ENCODE measurements around the gene ODAD4.

The ODAD4 gene

DNA sequence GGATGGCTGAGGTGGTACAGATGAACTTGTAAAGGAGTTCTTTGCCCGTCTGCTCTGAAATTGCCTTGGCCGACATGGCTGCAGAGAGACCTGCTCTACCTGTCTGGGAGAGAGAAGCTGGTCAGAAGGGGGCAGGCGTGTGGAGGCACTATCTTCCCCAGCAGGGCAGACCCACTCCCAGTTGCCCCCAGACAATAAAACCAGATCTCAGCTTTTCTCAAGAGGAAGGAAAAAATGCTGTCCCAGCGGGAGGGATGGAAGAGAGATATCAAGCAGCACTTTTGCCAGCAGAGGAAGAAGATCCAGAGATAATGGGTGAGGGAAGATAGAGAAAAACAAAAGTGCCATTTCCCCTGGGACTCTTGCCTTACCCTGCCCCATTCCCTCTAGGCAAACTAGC lies 16.6 kb upstream of the ODAD4 start:
- Histone ChIP-seq H4K20me1 (ENCODE audit: insufficient read depth, low read length) (peaks cover 49% of the 10 kb centered on the region), H3K27ac (ENCODE audit: low read length) (no peak overlapping the region), H3K36me3 (replicated peaks; ENCODE audit: low read depth, low read length) (peaks cover 60% of the 10 kb centered on the region)

DNA sequence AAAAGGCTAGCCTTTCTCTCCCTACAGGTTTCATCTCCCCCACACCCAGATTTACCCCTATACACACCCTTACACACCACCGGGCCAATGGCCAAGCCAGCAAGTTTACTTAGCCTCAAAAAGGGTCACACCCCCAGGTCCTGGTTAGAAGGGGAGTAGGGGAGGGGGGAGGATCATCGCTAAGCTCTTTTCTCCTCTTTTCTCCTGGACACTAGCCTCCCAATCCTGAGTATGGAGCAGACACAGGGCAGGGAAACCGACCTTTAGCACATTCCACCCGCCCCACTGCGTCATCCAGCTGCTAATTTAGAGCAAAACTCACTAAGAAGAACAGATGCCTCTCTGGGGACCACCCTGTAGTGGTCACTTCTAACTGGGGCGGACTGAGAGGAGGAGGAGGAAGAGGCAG lies 16.1 kb upstream of the ODAD4 start:
- no peak for TF ChIP-seq CTCF (IDR thresholded peaks at IDR 0.05; ENCODE audit: low read depth, low read length)
- no peak for TF ChIP-seq EZH2phosphoT487 (IDR thresholded peaks at IDR 0.05; ENCODE audit: low read depth)
- Histone ChIP-seq H3K4me1 (ENCODE audit: low read length) (peaks cover 8% of the 10 kb centered on the region), H3K9ac (ENCODE audit: low read length) (no peak overlapping the region), H3K27ac (ENCODE audit: low read length) (no peak overlapping the region), H3K4me2 (ENCODE audit: low read length) (no peak overlapping the region), H3K9me3 (ENCODE audit: insufficient read depth, low read length) (no peaks in the 10 kb centered on the region), H3K36me3 (replicated peaks; ENCODE audit: low read depth, low read length) (peaks cover 54% of the 10 kb centered on the region), H3K4me3 (ENCODE audit: low read length) (no peak overlapping the region), H4K20me1 (ENCODE audit: insufficient read depth, low read length) (peaks cover 49% of the 10 kb centered on the region), H2AFZ (ENCODE audit: low read depth, low read length) (no peak overlapping the region), H3K27me3 (ENCODE audit: low read depth, low read length) (no peaks in the 10 kb centered on the region), H3K79me2 (ENCODE audit: low read length) (peaks cover 81% of the 10 kb centered on the region)

More for the DNA sequence above, 16.6 kb upstream of the ODAD4 start:
- Histone ChIP-seq H3K27me3 (ENCODE audit: low read depth, low read length) (no peaks in the 10 kb centered on the region), H3K4me3 (ENCODE audit: low read length) (no peak overlapping the region), H3K9me3 (ENCODE audit: insufficient read depth, low read length) (no peaks in the 10 kb centered on the region), H3K4me1 (ENCODE audit: low read length) (peaks cover 7% of the 10 kb centered on the region), H3K79me2 (ENCODE audit: low read length) (peaks cover 81% of the 10 kb centered on the region), H2AFZ (ENCODE audit: low read depth, low read length) (no peak overlapping the region), H3K9ac (ENCODE audit: low read length) (no peak overlapping the region), H3K4me2 (ENCODE audit: low read length) (no peak overlapping the region)
- TF ChIP-seq CTCF (IDR thresholded peaks at IDR 0.05; ENCODE audit: low read depth, low read length) (no peak), EZH2phosphoT487 (IDR thresholded peaks at IDR 0.05; ENCODE audit: low read depth) (no peak)

- Histone ChIP-seq H3K4me3 (ENCODE audit: low read length) (no peak overlapping the region), H3K4me1 (ENCODE audit: low read length) (peaks cover 15% of the 10 kb centered on the region), H2AFZ (ENCODE audit: low read depth, low read length) (no peak overlapping the region), H3K9me3 (ENCODE audit: insufficient read depth, low read length) (no peaks in the 10 kb centered on the region), H4K20me1 (ENCODE audit: insufficient read depth, low read length) (peaks cover 49% of the 10 kb centered on the region), H3K4me2 (ENCODE audit: low read length) (no peak overlapping the region), H3K79me2 (ENCODE audit: low read length) (peaks cover 81% of the 10 kb centered on the region), H3K9ac (ENCODE audit: low read length) (no peak overlapping the region), H3K27me3 (ENCODE audit: low read depth, low read length) (no peaks in the 10 kb centered on the region), H3K27ac (ENCODE audit: low read length) (no peak overlapping the region), H3K36me3 (replicated peaks; ENCODE audit: low read depth, low read length) (peaks cover 49% of the 10 kb centered on the region)
- TF ChIP-seq CTCF (IDR thresholded peaks at IDR 0.05; ENCODE audit: low read depth, low read length): no peak
- no peak for TF ChIP-seq EZH2phosphoT487 (IDR thresholded peaks at IDR 0.05; ENCODE audit: low read depth)
Measured at GRCh38 chr17:41915020-41915419, 15.4 kb upstream of the ODAD4 start.

DNA sequence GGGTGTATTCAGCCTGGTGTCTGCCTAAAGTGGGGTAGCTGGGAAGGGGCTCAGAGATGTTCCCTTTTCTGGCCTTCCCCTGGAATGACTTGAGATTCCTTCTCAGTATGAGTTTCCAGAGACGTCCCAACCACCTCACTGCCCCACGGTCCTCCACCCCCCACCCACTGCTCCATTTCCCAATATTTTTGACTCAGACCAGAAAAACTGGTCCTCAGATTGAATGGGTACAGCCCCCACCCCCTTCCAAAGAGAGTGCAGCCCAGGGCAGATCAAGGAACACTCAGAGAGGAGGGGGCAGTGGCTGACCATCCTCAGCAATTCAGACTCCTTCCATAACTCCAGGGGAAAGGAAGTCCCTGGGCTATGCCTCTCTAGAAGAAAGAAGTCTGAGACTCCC lies 14.9 kb upstream of the ODAD4 start:
- H3K4me2 ChIP-seq (ENCODE audit: low read length): no peak overlapping the region
- H3K4me3 ChIP-seq (ENCODE audit: low read length): no peak overlapping the region
- no peak overlapping the region for H3K9ac ChIP-seq (ENCODE audit: low read length)
- peaks cover 43% of the 10 kb centered on the region for H3K36me3 ChIP-seq (replicated peaks; ENCODE audit: low read depth, low read length)
- H4K20me1 ChIP-seq (ENCODE audit: insufficient read depth, low read length): peaks cover 49% of the 10 kb centered on the region
- peaks cover 16% of the 10 kb centered on the region for H3K4me1 ChIP-seq (ENCODE audit: low read length)
- TF ChIP-seq CTCF (IDR thresholded peaks at IDR 0.05; ENCODE audit: low read depth, low read length): no peak
- TF ChIP-seq EZH2phosphoT487 (IDR thresholded peaks at IDR 0.05; ENCODE audit: low read depth): no peak
- H2AFZ ChIP-seq (ENCODE audit: low read depth, low read length): no peak overlapping the region
- H3K9me3 ChIP-seq (ENCODE audit: insufficient read depth, low read length): no peaks in the 10 kb centered on the region
- H3K27me3 ChIP-seq (ENCODE audit: low read depth, low read length): no peaks in the 10 kb centered on the region
- no peak overlapping the region for H3K27ac ChIP-seq (ENCODE audit: low read length)
- H3K79me2 ChIP-seq (ENCODE audit: low read length): peaks cover 80% of the 10 kb centered on the region
